GM21447 (cell line): ENCODE results near the gene CPNE8.

Experiments used
- ATAC-seq: cut with Tn5 transposase; IDR thresholded peaks from one replicate; pipeline ENCODE4 v1.9.1; 2021; ENCODE audit not compliant: unreplicated experiment

Gene CPNE8

DNA sequence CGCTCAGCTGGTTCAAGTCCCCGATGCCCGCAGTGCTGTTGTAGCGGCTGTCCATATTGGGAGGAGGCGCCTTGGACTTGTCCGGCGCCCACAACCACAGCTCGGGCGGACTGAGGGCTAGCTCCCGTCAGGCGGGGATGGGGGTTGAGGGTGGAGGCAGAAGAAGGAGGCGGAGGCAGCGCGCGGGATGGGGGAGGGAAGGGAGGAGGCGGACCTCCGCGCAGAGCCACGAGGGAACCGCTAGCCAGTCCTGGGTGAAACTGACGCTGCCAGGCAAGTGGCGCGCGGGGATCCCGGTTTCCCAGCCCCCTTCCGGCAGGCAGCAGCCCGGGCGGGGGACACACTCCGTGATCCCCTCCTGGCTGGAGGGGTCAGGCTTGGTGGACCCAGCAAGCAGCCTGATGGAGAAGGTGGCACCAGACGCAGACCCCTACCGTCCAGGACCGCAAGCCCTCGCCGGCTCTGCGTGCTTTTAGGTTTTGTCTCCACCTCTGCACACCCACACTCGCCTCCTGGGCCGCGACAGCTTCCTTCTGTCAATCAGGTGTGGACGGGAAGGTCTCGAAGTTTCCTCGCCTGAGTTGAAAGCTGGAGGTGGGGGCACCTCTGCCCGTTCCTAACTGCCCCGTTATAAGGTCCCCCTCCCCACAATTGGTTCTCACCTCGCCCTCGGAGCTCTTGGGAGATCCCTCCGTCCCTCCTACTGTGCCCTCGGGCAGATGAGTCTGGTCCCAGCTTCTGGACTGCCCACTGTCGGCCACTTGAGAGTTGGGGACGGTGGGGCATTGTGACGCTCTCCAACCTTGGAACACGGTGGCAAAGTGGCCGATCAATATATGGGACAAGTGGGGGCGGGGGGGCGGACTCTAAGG, at the start of gene CPNE8:
Gene CPNE8, minus strand, starts transcription at position 112 of the 872 bp plus-strand sequence. Its CDS starts 57 bp downstream, at position 55.
- ATAC-seq = peak; percentile 56

DNA sequence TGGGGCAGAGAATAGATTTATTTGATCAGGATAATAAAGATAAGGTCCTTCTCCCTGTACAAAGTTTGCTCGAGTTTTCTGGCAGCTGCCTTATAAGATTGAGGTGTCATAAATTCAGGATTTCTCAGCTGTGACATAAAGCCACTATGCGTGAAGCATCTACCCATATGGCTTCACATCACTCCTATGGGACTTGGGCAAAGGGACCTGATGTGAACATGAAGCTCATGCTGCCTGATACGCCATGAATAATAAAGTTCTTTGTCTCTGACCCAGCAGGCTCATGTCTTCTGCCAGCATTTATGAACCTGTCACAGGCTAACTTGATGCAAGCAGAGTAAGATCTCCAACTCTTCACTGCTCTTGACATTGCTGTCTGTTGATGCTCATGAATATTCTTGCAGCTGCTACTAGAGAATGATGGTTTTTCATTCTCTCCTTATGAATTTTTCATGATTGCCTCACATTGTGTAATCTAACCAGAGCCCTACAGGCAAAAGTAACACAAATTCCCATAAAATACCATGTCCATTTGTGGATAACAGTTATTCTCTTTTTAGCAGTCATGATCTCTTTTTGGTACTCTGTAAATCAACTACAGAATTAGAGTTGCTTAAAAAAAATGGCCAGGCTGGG, 49.0 kb upstream of the CPNE8 start:
- no peak for ATAC-seq

DNA sequence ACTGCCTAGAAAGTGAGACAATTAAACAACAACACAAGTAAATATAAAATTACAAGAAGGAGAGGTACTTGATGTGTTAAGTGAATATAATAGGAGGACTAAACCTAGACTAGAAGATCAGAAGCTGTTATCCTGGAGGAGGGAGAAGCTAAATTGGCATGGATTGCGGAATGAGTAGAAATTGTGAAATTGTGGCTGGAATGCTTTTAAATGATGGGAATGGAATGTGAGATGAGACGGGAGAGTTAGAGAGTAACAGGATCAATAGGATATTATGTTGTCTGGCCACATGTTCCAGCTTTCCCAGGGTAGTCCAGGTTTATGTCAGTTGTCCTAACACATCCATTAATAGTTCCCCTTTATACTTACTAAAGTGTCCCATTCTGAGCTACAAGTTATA, 44.0 kb upstream of the CPNE8 start:
- no peak for ATAC-seq

DNA sequence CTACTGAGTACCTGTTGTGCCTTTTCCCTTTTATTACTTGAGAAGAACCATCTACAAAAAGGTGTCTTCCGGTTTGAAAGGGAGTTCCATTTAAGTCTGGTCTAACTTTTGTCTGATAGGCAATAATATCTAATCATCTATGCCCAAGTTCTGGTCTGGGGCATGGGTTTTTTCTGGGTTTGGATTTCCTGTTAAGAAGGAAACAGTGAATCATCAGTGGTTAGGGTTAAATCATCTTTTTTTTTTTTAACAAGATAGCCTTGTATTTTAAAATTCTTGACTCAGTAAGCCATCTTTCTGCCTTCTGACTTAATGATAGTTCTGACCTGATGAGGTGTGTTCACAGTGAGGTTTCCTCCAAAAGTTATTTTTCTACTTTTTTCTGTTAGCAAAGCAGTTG, 29.3 kb upstream of the CPNE8 start:
- ATAC-seq = no peak

DNA sequence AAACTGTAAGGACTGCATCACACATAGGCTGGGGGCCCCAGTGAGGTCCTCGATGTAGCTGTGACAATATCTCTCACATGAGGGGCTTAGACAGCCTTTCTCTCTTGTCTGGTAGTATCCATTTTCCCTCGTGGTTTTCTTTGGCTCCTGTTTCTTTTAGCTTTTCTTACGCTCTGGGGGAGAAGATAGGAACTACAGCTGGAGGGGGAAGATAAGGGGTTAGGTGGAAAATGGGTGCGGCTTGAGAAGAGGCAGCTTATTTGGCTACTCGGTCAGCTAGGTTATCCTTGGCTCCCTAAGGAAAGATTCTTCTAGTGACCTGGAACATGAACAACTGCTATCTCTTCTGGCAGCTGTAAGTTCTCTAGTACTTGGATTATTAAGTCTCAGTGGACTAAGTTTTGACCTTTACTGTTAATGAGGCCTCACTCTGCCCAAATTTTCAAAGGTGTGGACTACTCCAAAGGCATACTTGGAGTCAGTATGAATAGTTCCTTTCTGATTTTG, 28.7 kb upstream of the CPNE8 start:
- ATAC-seq = no peak

DNA sequence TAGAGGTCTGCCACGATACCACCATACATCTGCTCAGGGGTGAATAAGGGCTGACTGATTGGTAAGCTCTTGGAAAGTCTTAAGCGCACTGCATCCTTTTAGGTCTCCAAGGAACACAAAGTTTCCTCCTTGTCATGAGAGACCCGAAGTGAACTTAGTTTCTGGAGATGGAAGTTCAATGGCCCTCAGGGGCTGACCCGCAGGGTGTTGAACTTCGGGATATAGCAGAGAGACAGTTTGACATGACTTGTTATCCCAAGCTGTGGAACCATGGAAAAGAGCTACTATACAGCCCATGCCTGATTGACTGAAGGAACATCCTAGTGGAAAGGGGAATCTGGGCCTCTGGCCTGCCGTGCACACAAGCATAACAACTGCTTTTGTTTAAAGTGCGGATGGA, 26.9 kb upstream of the CPNE8 start:
- ATAC-seq = no peak

DNA sequence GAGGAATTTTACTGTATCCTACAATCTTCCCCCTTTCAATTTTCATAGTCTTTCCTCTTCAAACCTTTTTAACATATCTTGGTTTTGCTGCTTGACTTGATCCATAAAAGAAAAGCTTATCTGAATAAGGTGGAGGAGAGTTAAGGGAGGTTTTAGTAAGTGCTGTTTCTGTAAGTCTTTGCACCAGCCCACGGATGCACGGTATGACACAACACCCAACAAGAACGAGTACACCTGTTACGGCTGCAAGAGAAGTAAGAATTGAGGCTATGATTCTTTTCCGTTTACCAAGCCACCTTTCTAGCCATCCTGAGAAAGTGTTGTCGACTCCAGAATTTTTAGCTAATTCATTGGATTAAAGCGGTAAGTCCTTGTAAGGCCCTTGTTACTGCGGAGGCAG, 26.1 kb upstream of the CPNE8 start:
- ATAC-seq = no peak

DNA sequence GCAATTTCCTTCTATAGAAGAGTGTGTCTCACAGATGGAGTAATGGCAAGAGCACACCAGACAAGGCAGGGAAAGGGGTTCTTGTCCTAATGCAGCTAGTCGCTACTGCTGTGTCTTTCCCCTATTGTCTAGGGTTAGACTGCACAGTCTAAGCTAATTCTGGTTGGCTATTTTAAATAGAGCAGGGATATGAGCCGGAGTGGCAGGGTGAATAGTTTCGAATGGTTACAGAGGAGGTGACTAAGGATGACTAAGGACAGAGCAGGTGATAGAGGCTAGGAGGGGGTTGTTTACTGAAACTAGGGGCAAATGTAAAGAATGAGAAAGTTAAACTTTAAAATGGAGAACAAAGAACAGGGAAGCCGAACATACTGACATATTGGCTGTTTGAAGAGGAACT, 25.6 kb upstream of the CPNE8 start:
- ATAC-seq = no peak

DNA sequence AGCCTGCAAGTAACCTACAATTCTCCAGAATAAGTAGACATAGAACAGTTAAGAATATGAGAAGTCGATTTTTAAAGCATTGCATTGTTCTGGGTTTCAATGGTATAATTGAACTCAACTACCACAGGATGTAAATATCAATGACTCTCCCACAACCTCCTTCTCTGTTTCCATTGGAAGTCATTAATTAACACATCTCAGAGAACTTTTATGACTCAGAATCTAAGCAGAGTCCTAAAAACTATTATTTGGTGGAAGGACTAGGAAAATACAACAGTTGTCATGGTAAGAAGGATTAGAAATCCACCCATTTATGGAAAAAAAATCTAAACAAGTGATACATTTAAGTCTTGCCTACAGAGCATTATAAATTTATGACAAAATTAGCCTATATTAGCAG, 21.1 kb upstream of the CPNE8 start:
- ATAC-seq = no peak

DNA sequence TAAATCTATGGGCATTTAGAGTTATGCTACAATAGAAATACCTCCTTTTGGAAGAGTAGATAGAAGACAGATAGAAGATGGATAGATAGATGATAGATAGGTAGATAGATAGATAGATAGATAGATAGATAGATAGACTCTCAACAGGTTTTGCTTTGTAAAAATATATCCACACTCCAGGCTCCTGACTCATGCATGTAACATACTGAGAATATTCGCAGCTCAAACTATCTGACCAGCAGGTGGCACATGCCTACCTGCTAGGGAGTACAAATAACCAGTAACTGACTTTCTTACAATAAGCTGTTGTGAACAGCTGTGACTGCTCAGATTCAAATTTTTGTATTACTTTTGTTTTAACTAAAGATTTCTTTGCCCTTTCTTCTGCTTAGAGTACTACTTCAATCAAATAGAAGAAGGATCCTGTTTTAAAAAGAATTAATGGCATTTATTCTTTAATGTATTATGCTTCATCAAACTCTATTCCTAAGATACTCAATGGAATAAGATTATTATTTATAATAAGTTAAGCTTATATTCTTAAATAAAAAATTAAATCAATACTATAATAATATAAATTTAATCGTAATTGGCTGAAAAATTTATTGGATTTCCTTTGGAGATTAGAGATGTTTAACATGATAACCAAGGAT, 15.8 kb upstream of the CPNE8 start:
- ATAC-seq = peak; percentile 90

DNA sequence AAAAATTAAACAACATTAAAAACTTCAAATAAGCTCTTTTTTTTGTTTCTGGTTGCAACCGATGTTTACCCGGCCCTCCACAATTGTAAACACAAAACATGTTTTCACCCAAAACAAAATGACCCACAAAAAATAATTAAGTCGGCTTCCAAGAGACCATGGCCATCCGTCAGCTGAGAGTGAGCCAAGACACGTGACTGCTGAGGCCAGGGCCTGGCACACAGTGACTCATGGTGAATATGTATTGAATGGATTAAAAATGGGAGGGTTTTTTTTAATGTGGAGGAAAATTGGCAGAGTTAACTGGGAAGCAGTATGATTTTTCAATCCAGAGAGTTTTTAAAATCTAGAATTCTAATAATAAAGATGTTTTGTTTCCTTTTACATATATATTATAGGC, 13.8 kb upstream of the CPNE8 start:
- ATAC-seq = no peak

DNA sequence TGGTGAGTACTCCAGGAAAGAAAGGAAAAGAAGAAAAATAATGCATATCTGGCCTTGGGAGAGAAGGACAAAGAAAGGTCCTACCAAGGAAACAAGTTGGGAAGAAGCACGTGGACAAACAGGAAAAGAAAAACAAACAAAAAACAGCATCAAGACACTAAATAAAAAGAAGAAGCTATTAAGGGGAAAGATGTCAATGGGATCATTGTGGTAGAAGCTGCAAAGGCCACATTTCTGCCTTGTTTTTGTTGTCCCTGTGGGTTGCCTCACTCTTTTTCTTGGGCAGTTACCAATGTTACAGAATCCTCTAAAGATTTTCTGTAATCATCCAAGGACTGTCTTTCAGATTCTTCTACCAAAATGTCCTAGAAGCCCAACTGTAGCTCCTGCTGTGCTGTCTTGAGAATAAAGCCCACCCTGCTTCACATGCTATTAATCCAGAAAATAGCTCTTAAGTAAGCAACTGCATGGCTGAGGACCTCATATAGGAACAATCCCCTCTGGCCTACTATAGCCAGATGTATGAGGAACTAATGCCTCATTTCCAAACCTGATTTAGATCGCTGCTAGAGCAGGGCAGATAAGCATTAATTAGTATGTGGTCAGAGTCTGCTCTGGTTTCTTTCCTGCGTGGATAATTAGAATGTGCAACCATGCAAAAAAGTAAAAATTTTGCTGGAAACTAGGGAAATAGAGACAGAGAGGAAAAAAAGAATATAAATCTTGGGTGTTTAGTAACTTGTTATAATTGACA, 10.2 kb upstream of the CPNE8 start:
- ATAC-seq = no peak

DNA sequence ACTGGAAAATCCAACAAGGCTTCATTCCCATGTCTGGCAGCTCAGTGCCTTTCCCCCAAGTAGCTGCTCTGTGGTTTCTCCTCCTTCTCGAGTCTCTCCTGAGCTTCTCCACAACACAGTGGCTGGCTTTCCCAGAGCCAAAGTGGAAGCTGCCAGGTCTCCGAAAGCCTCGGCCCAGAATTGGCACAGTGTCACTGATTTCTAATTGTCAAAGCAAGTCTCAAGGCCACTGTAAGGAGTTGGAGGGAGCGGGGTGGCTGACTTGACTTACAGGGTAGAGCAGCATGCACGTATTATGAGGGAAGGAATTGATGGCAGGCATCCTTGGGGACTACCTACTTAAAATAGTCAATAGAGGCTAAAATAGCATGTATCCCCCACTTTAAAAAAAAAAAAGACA, 6.7 kb upstream of the CPNE8 start:
- ATAC-seq = no peak

DNA sequence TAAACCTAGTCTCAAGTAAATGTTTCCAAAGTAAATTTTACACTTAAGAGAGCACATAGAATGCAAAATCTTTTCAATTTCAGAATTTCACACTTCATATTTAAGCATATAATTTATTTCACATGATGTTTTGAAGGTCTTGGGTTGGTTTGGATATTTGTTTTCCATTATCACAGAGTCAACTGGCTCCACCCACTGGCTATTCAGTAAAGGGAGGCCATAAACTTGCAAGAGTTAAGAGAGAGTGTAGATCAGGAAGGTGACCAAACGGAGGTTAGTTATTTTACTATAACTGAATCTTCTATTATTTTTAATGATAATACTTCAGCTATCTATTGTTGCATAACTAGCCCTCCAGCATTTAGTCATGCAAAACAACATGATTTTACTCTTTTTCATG, 6.2 kb upstream of the CPNE8 start:
- ATAC-seq = no peak

DNA sequence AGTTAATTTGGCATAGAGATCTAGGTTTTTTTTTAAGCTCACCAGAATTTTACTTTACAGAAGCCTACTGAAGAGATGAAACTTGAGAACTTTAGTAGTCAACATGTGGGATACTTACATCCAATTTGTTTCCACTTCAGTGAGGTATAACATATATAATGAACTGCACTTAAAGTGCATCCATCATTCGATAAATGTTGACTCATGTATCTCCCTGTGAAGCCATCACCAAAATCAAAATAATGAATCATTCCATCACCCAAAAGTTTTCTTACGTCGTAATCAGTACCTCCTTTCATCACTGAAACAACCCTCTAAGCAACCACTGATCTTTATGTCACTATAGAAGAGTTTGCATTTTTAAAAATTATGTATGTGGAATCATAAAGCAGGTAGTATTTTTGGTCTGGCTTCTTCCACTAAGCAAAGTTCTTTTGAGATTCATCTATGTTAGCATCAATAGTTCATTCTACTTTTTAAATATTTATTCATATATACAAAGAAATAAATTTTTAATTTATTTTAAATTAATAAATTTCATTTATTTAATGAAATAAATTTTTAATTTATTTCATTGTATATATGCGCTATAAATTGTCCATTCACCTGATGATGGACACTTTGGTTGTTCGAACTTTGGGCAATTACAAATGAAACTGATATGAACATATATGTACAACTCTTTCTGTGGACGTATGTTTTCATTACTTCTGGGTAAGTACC, 2.0 kb upstream of the CPNE8 start:
- ATAC-seq = no peak

DNA sequence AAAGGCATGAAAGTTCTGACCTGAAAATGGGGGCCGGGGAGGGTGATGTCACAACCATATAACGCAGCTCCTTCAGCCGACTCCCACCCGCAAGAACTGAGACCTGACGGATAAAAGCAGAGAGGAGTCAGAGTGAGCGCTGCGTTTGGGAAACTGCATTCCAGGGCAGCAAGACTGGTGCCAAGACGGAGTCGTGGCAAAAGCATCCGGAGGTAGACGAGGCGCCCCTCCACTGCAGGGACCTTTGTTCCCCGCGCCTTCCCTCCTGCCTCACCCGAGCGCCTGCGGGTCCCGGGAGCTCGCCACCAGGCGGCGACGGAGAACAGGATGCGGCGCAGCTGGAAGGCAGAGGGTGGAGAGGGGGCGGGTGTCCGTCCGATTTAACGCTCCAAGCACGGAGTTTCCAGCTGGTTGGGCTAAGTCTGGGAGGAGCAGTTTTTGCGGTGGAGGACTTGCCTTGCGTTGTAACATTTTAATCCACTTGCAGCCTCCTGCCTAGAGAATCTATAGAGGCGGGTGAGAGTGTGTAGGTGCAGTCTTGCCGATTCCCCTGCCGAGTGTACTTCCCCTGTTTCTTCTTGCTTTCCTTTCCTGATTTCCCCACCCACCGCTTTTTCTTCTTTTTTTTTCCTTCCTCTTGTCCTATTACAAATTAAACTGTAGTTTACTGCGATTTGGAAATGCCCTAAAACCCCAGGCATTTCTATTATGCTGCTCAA, 1.2 kb upstream of the CPNE8 start:
- ATAC-seq = peak; percentile 45

DNA sequence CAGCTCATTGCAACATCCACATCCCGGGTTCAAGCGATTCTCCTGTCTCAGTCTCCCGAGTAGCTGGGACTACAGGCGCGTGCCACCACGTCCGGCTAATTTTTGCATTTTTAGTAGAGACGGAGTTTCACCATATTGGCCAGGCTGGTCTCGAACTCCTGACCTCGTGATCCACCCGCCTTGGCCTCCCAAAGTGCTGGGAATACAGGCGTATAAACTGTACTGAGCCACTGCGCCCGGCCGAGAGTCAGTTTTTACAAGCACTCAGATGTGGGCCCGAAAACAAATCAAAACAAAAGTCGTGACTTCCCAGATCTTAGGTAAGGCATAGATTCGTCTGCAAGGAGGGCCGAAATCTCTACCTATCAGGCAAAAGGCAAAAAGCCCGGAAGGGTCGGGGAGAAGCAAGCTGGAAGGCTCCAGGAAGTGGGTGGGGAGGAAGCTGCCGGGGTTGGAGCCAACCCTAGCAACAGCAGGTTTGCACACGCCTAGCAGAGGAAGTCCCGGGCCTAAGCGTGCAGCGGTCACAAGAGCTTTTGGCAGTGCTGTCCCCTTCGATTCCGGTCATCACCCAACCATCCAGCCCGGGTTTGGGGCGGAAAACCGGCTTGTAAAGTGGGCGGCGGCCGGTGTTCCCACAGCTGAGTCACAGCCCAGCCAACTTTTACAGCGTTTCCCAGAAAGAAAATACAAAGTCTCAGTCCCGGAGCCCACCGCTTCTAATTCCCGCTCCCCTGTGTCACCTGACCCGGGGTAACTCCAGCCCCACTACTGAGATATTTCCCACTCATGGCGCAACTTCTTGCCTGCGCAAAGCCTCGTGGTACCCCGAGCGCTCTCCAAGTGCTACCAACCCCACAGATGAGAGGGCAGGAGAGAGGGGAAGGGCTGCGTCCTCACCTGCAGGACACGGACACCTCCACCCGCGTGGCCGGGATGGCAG, 583 bp downstream of the CPNE8 start:
- peak; percentile 68 for ATAC-seq

DNA sequence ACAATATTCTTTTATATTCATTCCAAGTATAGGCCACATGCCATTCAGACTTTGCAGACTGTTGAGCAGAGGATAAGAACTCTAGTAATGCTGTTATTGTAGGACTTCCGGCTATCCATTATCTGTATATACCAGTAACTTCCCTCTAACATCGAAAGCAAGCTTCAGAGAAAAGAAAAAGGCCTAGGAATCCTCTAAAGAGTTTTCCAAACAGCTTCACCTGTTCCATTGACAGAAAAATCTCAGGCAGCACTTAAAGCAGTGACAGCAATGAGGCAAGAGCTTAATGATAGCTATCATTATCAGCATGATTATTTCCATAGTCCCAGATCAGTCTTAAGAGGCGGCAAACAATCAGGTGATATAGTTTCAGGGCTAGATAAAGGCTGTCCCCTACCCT, 1.8 kb downstream of the CPNE8 start:
- no peak for ATAC-seq
